T-helper 1 cell (primary cell): Measurements from ENCODE around the gene NFIC.

Experiments
- DNase-seq, 5 donors: peaks; one replicate each; pipeline ENCODE4 v3.0.0-alpha.2; 2012 to 2020

Gene NFIC

GRCh38 chr19:3470500-3471128 is 104.2 kb downstream of the NFIC start:
- no peak for DNase-seq

DNA sequence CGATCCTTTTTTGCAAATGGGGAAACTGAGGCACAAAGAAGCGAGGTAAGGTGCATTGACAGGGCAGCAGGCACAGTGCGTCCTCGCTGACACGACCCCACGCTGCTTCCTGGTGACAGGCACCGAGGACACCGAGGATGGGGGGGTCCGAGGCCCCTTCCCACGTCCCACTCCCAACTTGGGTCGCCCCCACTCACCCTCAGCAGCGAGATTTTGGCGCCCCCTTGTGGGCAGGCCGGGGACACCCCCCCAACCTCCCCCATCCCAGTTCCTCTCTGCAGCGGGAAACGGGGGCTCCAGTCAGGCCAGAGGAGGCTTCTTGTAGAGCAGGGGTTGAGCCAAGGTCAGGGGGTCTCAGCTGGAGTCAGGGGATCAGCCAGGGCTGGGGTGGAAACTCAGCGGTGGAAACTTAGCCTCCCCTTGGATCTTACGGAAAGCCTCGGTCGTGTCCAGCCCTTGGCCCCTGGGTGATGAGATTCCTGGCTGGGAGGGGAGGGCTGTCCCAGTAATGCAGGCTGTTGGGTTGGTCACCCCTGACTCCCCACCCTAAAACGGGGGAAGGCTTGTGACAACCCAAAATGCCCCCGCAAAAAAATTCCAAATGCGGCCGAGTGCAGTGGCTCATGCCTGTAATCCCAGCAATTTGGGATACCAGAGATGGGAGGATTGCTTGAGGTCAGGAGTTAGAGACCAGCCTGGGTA is 105.7 kb downstream of the NFIC start:
- peak in 1 of 5 donors; percentile 26 for DNase-seq

- DNase-seq, result no peak
These were observed 107.6 kb downstream of the NFIC start for GRCh38 chr19:3474010-3474409.

- DNase-seq, result no peak
These were observed 108.2 kb downstream of the NFIC start for GRCh38 chr19:3474614-3475013.

DNA sequence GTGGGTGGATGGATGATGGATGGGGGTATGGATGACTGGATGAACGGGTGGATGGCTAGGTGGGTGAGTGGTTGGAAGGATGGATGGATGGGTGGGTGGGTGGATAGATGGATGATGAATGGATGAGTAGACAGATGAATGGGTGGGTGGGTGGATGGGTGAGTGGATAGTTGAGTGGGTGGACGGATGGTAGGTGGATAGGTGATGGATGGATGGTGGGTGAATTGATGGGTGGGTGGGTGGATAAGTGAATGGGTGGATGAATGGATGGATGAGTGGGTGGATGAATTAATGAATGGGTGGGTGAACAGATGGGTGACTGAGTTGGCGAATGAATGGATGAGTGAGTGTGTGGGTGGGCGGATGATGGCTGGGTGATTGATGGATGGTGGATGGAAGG is 109.1 kb downstream of the NFIC start:
- no peak for DNase-seq

GRCh38 chr19:3476830-3477229 is 110.4 kb downstream of the NFIC start:
- DNase-seq, result no peak

DNA sequence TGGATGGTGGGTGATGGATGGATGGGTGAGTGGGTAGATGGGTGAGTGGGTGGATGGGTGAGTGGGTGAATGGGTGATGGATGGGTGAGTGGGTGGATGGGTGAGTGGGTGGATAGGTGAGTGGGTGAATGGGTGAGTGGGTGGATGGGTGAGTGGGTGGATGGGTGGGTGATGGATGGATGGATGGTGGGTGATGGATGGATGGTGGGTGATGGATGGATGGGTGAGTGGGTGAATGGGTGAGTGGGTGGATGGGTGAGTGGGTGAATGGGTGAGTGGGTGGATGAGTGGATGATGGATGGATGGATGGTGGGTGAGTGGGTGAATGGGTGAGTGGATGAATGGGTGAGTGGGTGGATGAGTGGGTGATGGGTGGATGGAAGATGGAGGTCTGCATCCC is 111.1 kb downstream of the NFIC start:
- DNase-seq, result no peak

GRCh38 chr19:3477951-3478350 is 111.6 kb downstream of the NFIC start:
- DNase-seq, result no peak

DNA sequence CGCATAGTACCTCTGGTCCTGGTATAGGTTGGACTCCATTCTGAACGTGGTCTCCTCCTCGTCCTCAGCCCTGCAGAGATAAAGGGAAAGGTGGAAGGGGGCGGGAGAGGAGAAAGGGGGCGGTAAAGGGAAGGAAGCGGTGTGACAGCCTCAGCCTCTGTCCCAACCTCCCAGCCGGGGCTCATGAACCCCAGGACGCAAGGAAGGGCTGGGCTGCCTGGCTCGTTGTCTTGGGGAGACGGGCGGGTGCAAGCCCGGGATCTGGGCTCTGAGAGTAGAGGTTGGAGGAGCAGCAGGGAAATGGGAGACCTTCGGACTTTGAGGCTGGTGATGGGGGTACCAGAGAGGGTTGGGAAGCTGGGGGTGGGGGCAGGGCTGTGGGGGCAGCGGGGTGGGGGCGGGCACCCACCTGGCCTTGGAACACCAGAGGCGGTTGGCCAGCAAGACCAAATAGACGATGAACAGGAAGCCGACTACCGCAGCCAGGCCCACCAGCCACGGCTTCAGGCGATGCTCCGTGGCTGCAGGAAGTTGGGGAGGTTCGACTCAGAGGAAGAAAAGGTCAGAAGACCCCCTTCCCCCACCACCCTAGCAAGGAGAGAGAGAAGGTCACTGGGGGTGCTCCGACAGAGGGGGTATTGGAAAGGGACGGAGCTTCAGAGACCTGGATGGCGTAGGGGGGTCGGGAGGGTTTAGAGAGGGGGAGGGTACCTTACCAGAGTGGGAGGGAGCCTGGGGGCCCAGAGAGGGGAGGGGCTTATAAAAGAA is 112.2 kb downstream of the NFIC start:
- no peak for DNase-seq

GRCh38 chr19:3479177-3479833 is 112.9 kb downstream of the NFIC start:
- DNase-seq, result peak in 4 of 5 donors; percentile 32 to 50 (median 46)

GRCh38 chr19:3479834-3480215 is 113.4 kb downstream of the NFIC start:
- peak in 3 of 5 donors; percentile 17 to 49 (median 36) for DNase-seq

- DNase-seq, result no peak
These were observed 114.2 kb downstream of the NFIC start, which contains the start of gene SMIM24 for GRCh38 chr19:3480383-3481091. Gene SMIM24 (minus strand): TSS chr19:3480525. CDS start chr19:3480463, 62 bp downstream.

DNA sequence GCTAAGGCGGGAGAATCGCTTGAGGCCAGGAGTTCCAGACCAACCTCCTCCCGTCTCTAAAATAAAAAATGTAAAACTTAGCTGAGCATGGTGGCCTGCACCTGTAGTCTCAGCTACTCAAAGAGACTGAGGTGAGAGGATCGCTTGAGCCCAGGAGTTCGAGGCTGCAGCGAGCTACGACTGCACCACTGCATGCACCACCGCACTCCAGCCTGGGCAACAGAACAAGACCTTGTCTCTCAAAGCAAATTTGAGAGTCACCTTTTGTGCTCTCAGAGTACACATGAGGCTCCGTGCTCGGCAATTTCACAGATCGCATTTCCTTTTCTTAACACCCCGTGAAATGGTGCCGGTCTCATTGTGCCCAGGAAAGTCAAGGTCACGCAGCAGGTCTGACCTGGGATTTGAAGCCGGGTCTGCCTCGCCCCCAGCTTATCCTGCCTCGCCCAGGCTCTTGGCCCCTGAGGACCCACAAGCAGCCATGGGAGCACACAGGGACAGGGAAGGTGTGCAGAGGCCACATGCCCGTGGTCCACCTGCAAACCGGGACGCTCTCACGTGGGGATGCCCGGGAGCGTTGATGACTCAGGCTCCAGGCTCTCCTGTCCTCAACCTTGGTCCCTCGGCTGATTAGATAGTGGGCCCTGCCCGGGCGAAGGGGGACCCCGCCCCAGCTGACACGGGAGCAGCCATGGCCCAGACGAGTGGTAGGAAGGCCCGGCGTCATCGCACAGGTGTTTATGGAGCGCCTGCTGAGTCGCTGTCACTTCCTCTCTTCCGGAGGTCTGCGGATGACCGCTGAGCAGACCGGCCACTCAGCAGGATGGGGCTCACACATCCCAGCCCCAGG is 115.1 kb downstream of the NFIC start:
- no peak for DNase-seq

- no peak for DNase-seq
These were observed 116.3 kb downstream of the NFIC start for GRCh38 chr19:3482507-3483225.

- DNase-seq, result no peak
These were observed 116.8 kb downstream of the NFIC start, which contains the start of gene SMIM44 for GRCh38 chr19:3483226-3483628. Gene SMIM44 (minus strand): TSS chr19:3483441. CDS start chr19:3483403, 38 bp downstream.

DNA sequence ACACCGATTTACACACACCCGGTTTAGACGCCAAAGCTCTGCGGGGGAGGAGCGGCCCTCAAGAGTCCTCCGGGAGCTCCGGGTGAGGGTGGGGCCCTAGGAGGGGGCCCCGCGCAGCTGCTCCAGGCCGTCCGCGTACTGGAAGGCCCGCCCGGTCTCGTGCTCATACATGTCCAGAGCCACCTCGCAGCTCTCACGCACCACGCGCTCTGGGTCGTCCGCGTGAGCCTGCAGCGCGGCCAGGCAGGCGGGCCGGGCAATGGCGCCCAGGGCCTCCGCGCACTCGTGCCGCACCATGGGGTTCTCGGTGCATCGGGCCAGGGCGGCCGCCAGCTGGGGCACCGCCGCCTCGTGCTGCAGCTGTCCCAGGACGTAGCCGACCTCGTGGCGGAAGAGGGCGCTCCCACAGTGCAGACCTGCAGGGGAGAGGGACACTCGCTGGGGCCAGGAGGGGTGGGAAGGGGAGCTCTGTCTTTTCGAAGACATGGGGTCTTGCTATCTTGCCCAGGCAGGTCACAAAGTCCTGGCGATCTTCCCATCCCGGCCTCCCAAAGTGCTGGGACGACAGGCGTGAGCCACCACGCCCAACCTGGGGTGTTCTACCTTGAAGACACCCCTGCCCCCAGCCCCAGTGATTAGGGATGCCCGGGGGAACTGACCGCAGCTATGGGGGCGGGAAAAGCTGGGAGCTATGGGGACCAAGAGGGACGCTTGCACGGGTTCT is 125.2 kb downstream of the NFIC start:
- DNase-seq, result no peak

- no peak for DNase-seq
These were observed 125.9 kb downstream of the NFIC start for GRCh38 chr19:3492131-3492839.

GRCh38 chr19:3492919-3493318 is 126.5 kb downstream of the NFIC start:
- DNase-seq, result no peak

GRCh38 chr19:3493651-3494050 is 127.3 kb downstream of the NFIC start:
- no peak for DNase-seq
